OCI-LY3 (cell line): ENCODE measurements around the gene ADAMTS16.

Experiments used
- CTCF ChIP-seq: fragments of 200-600, 300-600 bp; sonication (generic); IDR thresholded peaks from 2 replicates; pipeline ENCODE4 v1.5.1; 2014; ENCODE audit warnings: antibody characterized with exemption, low read length, low read depth
- EZH2phosphoT487 ChIP-seq: fragments of 200-600 bp; shearing (Covaris generic); IDR thresholded peaks from 2 replicates; pipeline ENCODE4 v1.6.1; 2018; ENCODE audit warnings: antibody characterized with exemption, mixed run types, low read depth

GRCh38 chr5:5198135-5198534 is 58.0 kb downstream of the ADAMTS16 start:
- TF ChIP-seq CTCF, result no peak
- no peak for TF ChIP-seq EZH2phosphoT487
